ENCODE results near the gene RIPPLY3. TPM values are rescaled to one million over a fixed set of nuclear protein-coding genes. Genes with fewer than 3 reads are reported as not detected.

The RIPPLY3 gene
- total RNA-seq, result 17.9 and 18.9 TPM in 2 replicates
- long read RNA-seq, result 0 reads

GRCh38 chr21:37006486-37007291 lies at the start of gene RIPPLY3:
Gene RIPPLY3 (plus strand): TSS chr21:37006702. CDS start chr21:37006773, 71 bp downstream.
- Mint-ChIP-seq H3K27me3 (no peaks in the 10 kb centered on the region), H3K4me3 (ENCODE audit: low read depth) (peak within 1 kb of the TSS; percentile 74), H3K9me3 (ENCODE audit: low read depth) (no peaks in the 10 kb centered on the region), H3K27ac (peak within 1 kb of the TSS; percentile 77), H3K4me1 (ENCODE audit: low read depth) (peaks cover 25% of the 10 kb centered on the region), H3K36me3 (ENCODE audit: insufficient read depth) (no peaks in the 10 kb centered on the region)
- TF ChIP-seq CTCF (IDR thresholded peaks at IDR 0.05; ENCODE audit: unreplicated experiment), result no peak
- peak; percentile 28 for DNase-seq (ENCODE audit: low spot score, unreplicated experiment)

GRCh38 chr21:36959020-36959835 lies 47.3 kb upstream of the RIPPLY3 start:
- H3K27ac Mint-ChIP-seq, result no peak overlapping the region
- no peaks in the 10 kb centered on the region for H3K27me3 Mint-ChIP-seq
- DNase-seq (ENCODE audit: low spot score, unreplicated experiment), result no peak
- H3K4me1 Mint-ChIP-seq (ENCODE audit: low read depth), result peaks cover 4% of the 10 kb centered on the region
- no peak for TF ChIP-seq CTCF (IDR thresholded peaks at IDR 0.05; ENCODE audit: unreplicated experiment)
- H3K4me3 Mint-ChIP-seq (ENCODE audit: low read depth), result no peak overlapping the region
- no peaks in the 10 kb centered on the region for H3K9me3 Mint-ChIP-seq (ENCODE audit: low read depth)
- peaks cover 13% of the 10 kb centered on the region for H3K36me3 Mint-ChIP-seq (ENCODE audit: insufficient read depth)

- peaks cover 12% of the 10 kb centered on the region for H3K36me3 Mint-ChIP-seq (ENCODE audit: insufficient read depth)
- DNase-seq (ENCODE audit: low spot score, unreplicated experiment), result no peak
- H3K27ac Mint-ChIP-seq, result no peak overlapping the region
- H3K27me3 Mint-ChIP-seq, result no peaks in the 10 kb centered on the region
- no peaks in the 10 kb centered on the region for H3K9me3 Mint-ChIP-seq (ENCODE audit: low read depth)
- H3K4me1 Mint-ChIP-seq (ENCODE audit: low read depth), result peaks cover 15% of the 10 kb centered on the region
- no peak overlapping the region for H3K4me3 Mint-ChIP-seq (ENCODE audit: low read depth)
- no peak for TF ChIP-seq CTCF (IDR thresholded peaks at IDR 0.05; ENCODE audit: unreplicated experiment)
These were observed 45.7 kb upstream of the RIPPLY3 start for GRCh38 chr21:36960676-36961284.

GRCh38 chr21:36962098-36962780 lies 44.3 kb upstream of the RIPPLY3 start:
- DNase-seq (ENCODE audit: low spot score, unreplicated experiment), result no peak
- Mint-ChIP-seq H3K4me3 (ENCODE audit: low read depth) (no peak overlapping the region), H3K36me3 (ENCODE audit: insufficient read depth) (peaks cover 6% of the 10 kb centered on the region), H3K27me3 (no peaks in the 10 kb centered on the region), H3K9me3 (ENCODE audit: low read depth) (no peaks in the 10 kb centered on the region), H3K4me1 (ENCODE audit: low read depth) (peaks cover 17% of the 10 kb centered on the region), H3K27ac (no peak overlapping the region)
- TF ChIP-seq CTCF (IDR thresholded peaks at IDR 0.05; ENCODE audit: unreplicated experiment), result no peak
